ENCODE measurements around the gene PLCH2. TPM values are rescaled to one million over a fixed set of nuclear protein-coding genes. Genes with fewer than 3 reads are reported as not detected.

The PLCH2 gene
- total and polyA plus RNA-seq, 9 of the 15 experiments (the other 6 are each of a cell fraction or from before 2014, with no cell fraction given) = 0.16 TPM; not detected in 8

GRCh38 chr1:2510366-2511155 is 34.5 kb downstream of the PLCH2 start:
- H3K4me1 ChIP-seq (replicated peaks in 1 of 2; ENCODE audit: control insufficient read depth in 2 of 2, insufficient read depth in 2 of 2, low read length in 2 of 2) = peaks cover 0 to 51% of the 10 kb centered on the region in 2 experiments; a peak in 2 of 5 replicates
- H3K9me3 ChIP-seq (replicated peaks; ENCODE audit: control insufficient read depth, insufficient read depth, low read depth, low read length) = no peaks in the 10 kb centered on the region
- ChIA-PET CTCF (ENCODE audit: low intra/inter-chr PET ratio) (no interaction called here), POLR2A (interaction anchor here (0.5 to 1.3 kb wide), 2 partner anchors 9 to 14 kb away, joined by 3 to 5 read pairs; no protein-coding TSS in a partner anchor)
- peaks cover 2% of the 10 kb centered on the region for H3K9me1 ChIP-seq (ENCODE audit: control insufficient read depth, insufficient read depth, low read length)
- no TSS peak for BruUV-seq (replicated peaks)
- in situ Hi-C loops (cut with MboI) = no loop called here
- no peak overlapping the region for H3K4me2 ChIP-seq (ENCODE audit: insufficient read depth, low read length)
- peaks cover 3% of the 10 kb centered on the region; the same call in 1 of the 2 replicates for H4K20me1 ChIP-seq (replicated peaks; ENCODE audit: control insufficient read depth, insufficient read depth, low read length)
- H3K9ac ChIP-seq (ENCODE audit: insufficient read depth in 1 of 2, low read depth in 2 of 2, low read length in 2 of 2) = no peak overlapping the region; a peak in 1 of 4 replicates
- WGBS (ENCODE audit: insufficient coverage, low coverage, missing lambda C conversion rate) = 95% methylated on average over 25 of the region's 27 CpGs
- DNase-seq (ENCODE audit: extremely low read depth in 1 of 4, low spot score in 3 of 4) = no peak
- intact Hi-C loops (cut with micrococcal nuclease) = no loop called here
- TF ChIP-seq POLR2G (IDR thresholded peaks at IDR 0.05; ENCODE audit: low read depth, low read length) = peak; percentile 42; the same call in 1 of the 2 replicates
- TF ChIP-seq HOMEZ (CRISPR knock-in tag; IDR thresholded peaks at IDR 0.05) = no peak
- no peak for TF ChIP-seq HDAC6 (IDR thresholded peaks at IDR 0.05; ENCODE audit: low read depth, low read length)
- no peak for TF ChIP-seq ZBTB5 (IDR thresholded peaks at IDR 0.05)
- no peak for TF ChIP-seq SFPQ (IDR thresholded peaks at IDR 0.05; ENCODE audit: low read depth, low read length)
- no peaks in the 10 kb centered on the region for H3K79me2 ChIP-seq (ENCODE audit: control insufficient read depth, insufficient read depth, low read length)
- no peak for FAIRE-seq
- H2AFZ ChIP-seq (ENCODE audit: low read depth, low read length) = no peak overlapping the region
- peaks cover 79% of the 10 kb centered on the region; the same call in 2 of the 3 replicates for H3K36me3 ChIP-seq (ENCODE audit: control insufficient read depth, insufficient read depth, low read length)
- no peak for ATAC-seq
- H3K27ac ChIP-seq (ENCODE audit: extremely low read depth, low read depth, low read length) = no peak overlapping the region
- peaks cover 0 to 2% of the 10 kb centered on the region in 2 experiments; a peak in 2 of 5 replicates for H3K27me3 ChIP-seq (ENCODE audit: control insufficient read depth in 2 of 2, insufficient read depth in 2 of 2, low read length in 2 of 2)
- H3K4me3 ChIP-seq = no peak overlapping the region
